ENCODE measurements around the gene MED14.

GRCh38 chrX:40700640-40701342 is 34.6 kb downstream of the MED14 start:
- TF ChIP-seq CTCF (IDR thresholded peaks at IDR 0.05) = no peak
- no peak for TF ChIP-seq ZFX (IDR thresholded peaks at IDR 0.05; ENCODE audit: borderline replicate concordance)
